Common myeloid progenitor, CD34-positive (primary cell): Measurements from ENCODE around the gene MKLN1.

Source experiments
- CTCF ChIA-PET: fragments of 350-600 bp; sonication (Branson Sonifier 250); formaldehyde crosslinking; loops from one replicate; lab custom pipeline; 2021; ENCODE audit warnings: antibody characterized with exemption; lab: Charles Lee
- POLR2A ChIA-PET: fragments of 350-600 bp; sonication (Branson Sonifier 250); formaldehyde crosslinking; loops from one replicate; lab custom pipeline; 2021; ENCODE audit warnings: antibody characterized with exemption; lab: Charles Lee
- DNase-seq, 3 donors: peaks; one replicate each; pipeline versions ENCODE4 v3.0.0 to v3.0.0-alpha.2; 2013
- H3K27ac ChIP-seq, 2 experiments: 1 replicate in 1 of 2; 2 replicates in 1 of 2; pipeline ENCODE4 v1.7.0; 2013; ENCODE audit warnings: inconsistent platforms in 2 of 2, low read length in 2 of 2, mild to moderate bottlenecking in 2 of 2, low read depth in 1 of 2, moderate library complexity in 1 of 2; ENCODE audit not compliant: severe bottlenecking in 2 of 2, insufficient read depth in 1 of 2, poor library complexity in 1 of 2
- H3K27me3 ChIP-seq, 5 experiments: replicated peaks in 2 of 5; 1 replicate in 3 of 5; 2 replicates in 2 of 5; pipeline versions ENCODE4 v1.6.1 to v1.7.0; 2013; ENCODE audit warnings: low read length in 4 of 5, mild to moderate bottlenecking in 2 of 5, moderate library complexity in 2 of 5, inconsistent platforms in 1 of 5; ENCODE audit not compliant: insufficient read depth in 5 of 5, control insufficient read depth in 4 of 5
- H3K36me3 ChIP-seq, 4 experiments: 1 replicate in 2 of 4; 2 replicates in 2 of 4; pipeline versions ENCODE4 v1.6.1 to v1.7.0; 2013; ENCODE audit warnings: low read length in 3 of 4, control low read depth in 1 of 4, mild to moderate bottlenecking in 1 of 4; ENCODE audit not compliant: control insufficient read depth in 4 of 4, insufficient read depth in 4 of 4
- H3K4me1 ChIP-seq, 4 experiments: 1 replicate in 3 of 4; 2 replicates in 1 of 4; pipeline versions ENCODE4 v1.6.1 to v1.7.1; 2013; ENCODE audit warnings: low read length in 3 of 4, mild to moderate bottlenecking in 3 of 4, control low read depth in 1 of 4, inconsistent platforms in 1 of 4, moderate library complexity in 1 of 4; ENCODE audit not compliant: control insufficient read depth in 4 of 4, insufficient read depth in 4 of 4; ENCODE audit errors: control extremely low read depth in 1 of 4
- H3K4me3 ChIP-seq, 7 experiments: 1 replicate in 4 of 7; 2 replicates in 3 of 7; pipeline versions ENCODE4 v1.5.1 to v1.7.0; 2013; ENCODE audit warnings: mild to moderate bottlenecking in 7 of 7, low read length in 6 of 7, moderate library complexity in 6 of 7, inconsistent platforms in 2 of 7, low read depth in 2 of 7, control low read depth in 1 of 7; ENCODE audit not compliant: insufficient read depth in 4 of 7, control insufficient read depth in 1 of 7; ENCODE audit errors: extremely low read depth in 1 of 7
- H3K9me3 ChIP-seq, 5 experiments: 1 replicate in 4 of 5; 2 replicates in 1 of 5; pipeline versions ENCODE4 v1.6.1 to v1.7.1; 2013; ENCODE audit warnings: low read length in 4 of 5, mild to moderate bottlenecking in 2 of 5, inconsistent platforms in 1 of 5, low read depth in 1 of 5, moderate library complexity in 1 of 5; ENCODE audit not compliant: control insufficient read depth in 4 of 5, insufficient read depth in 2 of 5; ENCODE audit errors: control extremely low read depth in 1 of 5
- WGBS: methylation state at CpG from one replicate; pipeline ENCODE4 v1.1.5; 2013; ENCODE audit not compliant: insufficient coverage; 5-methylcytosine and 5-hydroxymethylcytosine counted together

MKLN1 gene

DNA sequence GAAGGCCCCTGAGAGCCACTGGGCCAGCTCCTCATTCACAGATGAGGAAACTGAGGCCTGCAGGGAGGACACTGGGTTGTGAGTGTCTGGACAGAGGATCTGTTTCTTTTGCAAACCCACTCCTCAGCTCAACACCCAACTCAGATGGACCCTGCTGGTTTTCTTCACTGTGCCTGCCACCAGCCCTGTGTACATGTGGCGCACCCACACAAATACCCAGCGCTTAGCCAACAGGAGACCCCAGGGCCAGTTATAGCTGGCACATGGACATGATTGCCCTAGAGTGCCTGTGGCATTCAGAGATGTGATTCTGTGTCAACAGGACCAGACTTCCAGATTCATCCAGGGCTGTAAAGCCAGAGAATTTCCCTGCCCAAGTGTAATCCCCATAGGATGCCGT, 216.3 kb downstream of the MKLN1 start:
- H3K27me3 ChIP-seq = no peaks in the 10 kb centered on the region
- WGBS = 100% methylated on average over 3 of the region's 3 CpGs
- H3K36me3 ChIP-seq = no peaks in the 10 kb centered on the region
- peaks cover 0 to 3% (median 0%) of the 10 kb centered on the region in 5 experiments for H3K9me3 ChIP-seq
- ChIA-PET CTCF (interaction anchor here (0.6 to 6.3 kb wide), 7 partner anchors 10 to 112 kb away, joined by 3 to 41 read pairs (median 14); partner anchors contain the start of gene PODXL), POLR2A (interaction anchor here (0.6 kb wide), 1 partner anchor 21 kb away, joined by 4 read pairs; no protein-coding TSS in a partner anchor)
- no peak overlapping the region for H3K27ac ChIP-seq
- no peak overlapping the region for H3K4me3 ChIP-seq
- peaks cover 0 to 8% (median 5%) of the 10 kb centered on the region in 4 experiments for H3K4me1 ChIP-seq
- DNase-seq = no peak

DNA sequence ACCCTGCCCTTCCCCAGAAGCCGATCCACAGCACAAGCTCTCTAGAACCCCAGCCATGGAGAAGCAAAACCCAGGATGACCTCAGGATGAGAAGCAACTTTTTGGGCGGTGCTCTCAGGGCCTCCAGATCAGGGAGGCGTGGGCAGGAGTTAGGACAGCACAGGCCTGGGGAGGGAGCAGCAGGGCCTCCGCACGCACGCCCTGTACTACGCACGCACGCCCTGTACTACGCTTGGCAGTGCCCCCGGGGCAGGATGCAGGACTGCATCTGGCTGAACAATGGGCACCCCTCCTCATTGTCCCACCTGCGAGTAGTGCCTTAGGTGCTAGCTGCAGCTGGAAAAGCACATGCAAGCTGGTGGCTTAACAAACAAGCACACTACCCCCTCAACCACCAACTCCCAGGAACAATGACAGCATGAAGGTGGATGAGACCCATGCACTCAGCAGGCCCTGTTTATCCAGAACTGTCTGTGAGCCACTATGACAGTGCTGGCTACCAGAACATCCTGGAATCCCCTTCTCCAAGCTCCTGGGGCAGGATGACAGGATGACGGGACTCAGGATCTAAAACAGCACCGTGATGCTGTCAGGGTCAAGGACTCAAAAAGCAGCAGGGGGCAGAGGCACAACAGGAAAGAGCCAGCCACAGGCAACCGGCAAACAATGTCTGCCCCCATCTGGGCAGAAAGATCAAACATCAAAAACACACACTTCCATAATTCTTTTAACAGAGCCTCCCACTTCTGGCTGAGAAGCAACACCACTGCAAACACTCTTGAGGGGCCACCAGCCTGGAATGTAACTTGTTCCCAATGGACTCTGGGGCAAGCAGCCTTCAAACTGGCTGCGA, 217.0 kb downstream of the MKLN1 start:
- WGBS = 83% methylated on average over 13 of the region's 16 CpGs
- Histone ChIP-seq H3K9me3 (peaks cover 0 to 3% (median 0%) of the 10 kb centered on the region in 5 experiments), H3K36me3 (no peaks in the 10 kb centered on the region), H3K27ac (no peak overlapping the region), H3K27me3 (no peaks in the 10 kb centered on the region), H3K4me1 (peaks cover 0 to 8% (median 5%) of the 10 kb centered on the region in 4 experiments), H3K4me3 (no peak overlapping the region)
- DNase-seq = peak; percentile 40 to 61 (median 50)
- ChIA-PET POLR2A (no interaction called here), CTCF (interaction anchor here (0.8 to 6.3 kb wide), 12 partner anchors 8 to 112 kb away, joined by 3 to 41 read pairs (median 4); partner anchors contain the start of gene PODXL)

DNA sequence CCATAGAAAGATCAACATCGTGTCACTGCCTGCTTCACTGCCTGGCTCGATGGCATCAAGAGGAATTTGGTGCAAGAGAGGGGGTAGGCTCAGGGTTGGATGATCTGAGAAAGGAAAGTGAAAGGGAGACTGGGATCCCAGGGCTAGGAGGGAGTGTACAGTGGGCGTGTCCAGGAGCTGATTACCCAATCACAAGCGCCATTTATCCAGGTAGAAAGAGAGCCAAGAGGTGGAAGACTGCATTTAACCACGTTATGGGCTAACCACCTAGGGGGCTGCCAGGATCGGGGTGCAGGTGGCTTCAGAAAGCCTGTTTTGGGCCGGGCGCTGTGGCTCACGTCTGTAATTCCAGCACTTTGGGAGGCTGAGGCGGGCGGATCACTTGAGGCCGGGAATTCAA, 218.4 kb downstream of the MKLN1 start:
- 95% methylated on average over 8 of the region's 12 CpGs for WGBS
- Histone ChIP-seq H3K9me3 (peaks cover 0 to 5% (median 0%) of the 10 kb centered on the region in 5 experiments), H3K27me3 (peaks cover 0 to 4% (median 0%) of the 10 kb centered on the region in 5 experiments), H3K4me3 (no peak overlapping the region), H3K27ac (no peak overlapping the region), H3K4me1 (peaks cover 0 to 8% (median 5%) of the 10 kb centered on the region in 4 experiments), H3K36me3 (no peaks in the 10 kb centered on the region)
- DNase-seq = peak in 2 of 3 donors; percentile 23 to 26
- CTCF ChIA-PET = interaction anchor here (0.6 to 6.3 kb wide), 19 partner anchors 8 to 660 kb away, joined by 3 to 41 read pairs (median 3); partner anchors contain the start of gene PODXL
- POLR2A ChIA-PET = no interaction called here
